Activated T-helper 1 cell treated with anti-CD3 and anti-CD28 coated beads, Interleukin-2, amount 50 U/mL, for 16 hours (primary cell): Measurements from ENCODE around the gene GTF2A1.
"Not testable (repeated sequence)": the region's sequence is repeated elsewhere in the genome, so short reads cannot be mapped to it uniquely, and the experiment has no call there.

Source experiments
- DNase-seq, 2 donors: peaks; one replicate each; pipeline ENCODE4 v3.0.0-alpha.2; 2020; ENCODE audit warnings: low read depth in 1 of 2, low spot score in 1 of 2

GTF2A1 gene

DNA sequence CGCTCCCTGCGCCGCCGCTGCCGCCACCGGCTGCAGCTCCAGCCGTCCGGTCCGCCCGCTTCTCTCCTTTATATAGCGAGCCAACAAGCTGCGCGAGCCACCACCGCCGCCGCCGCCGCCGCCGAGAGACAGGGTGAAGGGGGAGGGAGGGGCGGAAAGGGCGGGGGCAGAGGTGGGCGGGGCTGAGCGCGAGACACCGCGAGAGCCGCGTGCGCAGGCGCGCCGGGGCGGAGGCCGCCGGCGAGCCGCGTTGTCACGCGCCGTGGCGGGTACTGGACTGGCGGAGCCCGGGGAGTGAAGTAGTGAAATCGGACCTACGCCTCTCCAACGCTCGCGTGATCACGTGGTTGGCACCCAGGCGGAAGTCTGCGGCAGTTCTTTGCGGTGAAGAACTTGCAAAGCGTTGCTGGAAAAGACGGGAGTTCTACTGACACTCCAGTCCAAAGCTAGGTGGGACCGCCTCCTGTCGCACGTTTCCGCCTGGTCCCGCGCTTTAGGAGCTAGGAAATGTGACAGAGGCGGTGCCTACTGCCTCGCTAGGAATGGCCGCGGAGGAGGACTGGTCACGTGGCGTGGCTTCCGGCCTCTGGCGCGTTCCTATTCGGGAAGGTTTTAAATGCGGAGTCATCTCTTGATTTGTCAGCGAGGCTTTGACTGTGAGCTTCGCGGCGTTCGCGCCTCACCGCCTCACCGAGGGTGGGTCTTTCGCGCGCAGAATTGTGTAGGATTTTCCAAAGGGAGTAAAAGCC lies at the start of gene GTF2A1:
Gene GTF2A1, minus strand, starts transcription at position 130 of the 749 bp plus-strand sequence. CDS start 441 bp downstream, outside the sequence.
- peak; percentile 92 to 95 for DNase-seq

DNA sequence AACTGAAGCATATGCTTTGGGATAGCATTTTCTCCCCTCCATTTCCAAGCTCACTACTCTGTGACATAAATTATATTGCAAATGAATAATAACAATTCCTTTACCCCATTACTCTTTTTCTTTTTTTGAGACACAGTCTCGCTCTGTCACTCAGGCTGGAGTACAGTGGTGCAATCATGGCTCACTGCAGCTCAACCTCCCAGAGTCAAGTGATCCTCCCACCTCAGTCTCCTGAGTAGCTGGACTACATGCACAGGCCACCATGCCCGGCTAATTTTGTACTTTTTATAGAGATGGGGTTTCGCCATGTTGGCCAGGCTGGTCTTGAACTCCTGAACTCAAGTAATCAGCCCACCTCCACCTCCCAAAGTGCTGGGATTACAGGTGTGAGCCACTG lies 49.2 kb upstream of the GTF2A1 start:
- no peak for DNase-seq

DNA sequence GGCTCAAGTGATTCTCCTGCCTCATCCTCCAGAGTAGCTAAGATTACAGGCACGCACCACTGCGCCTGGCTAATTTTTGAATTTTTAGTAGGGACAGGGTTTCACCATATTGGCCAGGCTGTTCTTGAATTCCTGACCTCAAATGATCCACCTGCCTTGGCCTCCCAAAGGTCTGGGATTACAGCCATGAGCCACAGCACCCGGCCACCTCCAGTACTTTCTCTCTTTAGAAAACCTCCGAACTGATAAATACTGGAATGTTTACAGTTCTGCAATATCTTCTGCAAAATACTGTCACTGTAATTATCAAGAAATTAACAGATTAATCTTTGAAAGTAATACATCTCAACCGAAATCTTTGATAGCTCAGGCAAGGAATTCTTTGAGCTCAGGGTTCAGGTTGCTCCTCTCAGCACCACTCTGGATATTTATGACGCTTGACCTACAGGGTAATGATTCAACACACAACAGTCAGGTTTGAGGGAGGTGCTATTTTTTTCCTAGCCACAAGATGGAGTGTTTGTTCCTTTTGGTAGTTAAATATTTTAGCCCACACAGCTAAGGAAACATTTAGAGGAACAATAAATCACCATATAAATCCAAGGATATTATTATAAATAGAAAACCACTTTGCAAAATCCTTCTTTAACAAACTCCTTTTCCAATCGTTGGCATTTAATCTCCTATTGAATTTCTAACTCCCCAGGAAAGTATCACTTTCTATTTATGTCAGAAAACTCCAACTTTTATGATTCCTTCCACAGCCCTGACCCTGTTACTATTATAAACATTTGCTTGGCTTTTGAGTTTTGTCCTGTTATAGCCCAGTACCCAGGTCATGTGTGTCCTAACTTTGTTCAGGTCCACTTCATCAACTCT lies 48.6 kb upstream of the GTF2A1 start:
- no peak for DNase-seq

GRCh38 chr14:81268016-81268416 lies 47.3 kb upstream of the GTF2A1 start:
- no peak for DNase-seq

DNA sequence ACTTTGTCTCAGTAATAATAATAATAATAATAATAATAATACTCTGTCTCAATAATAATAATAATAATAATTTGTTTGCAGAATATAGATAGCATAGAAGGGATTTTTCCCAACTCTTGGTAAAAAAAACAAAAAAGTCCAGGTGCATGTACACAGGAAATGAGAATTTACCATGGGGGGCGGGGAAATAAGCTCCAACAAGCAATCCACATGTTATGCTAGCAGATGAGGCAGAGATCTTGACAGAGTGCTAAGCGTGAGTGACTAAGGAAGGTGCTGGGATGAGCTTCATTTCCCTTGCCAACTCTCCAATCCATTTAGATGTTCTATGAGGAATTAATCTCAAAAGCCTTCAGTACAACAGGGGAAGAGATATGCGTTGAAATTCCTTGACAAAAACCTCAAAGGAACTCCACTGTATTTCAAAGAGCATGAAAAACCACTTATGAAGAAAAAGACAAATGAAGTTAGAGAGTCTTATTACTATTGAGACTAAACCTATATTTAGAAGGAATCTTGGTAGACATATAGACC lies 44.9 kb upstream of the GTF2A1 start:
- DNase-seq, result no peak

DNA sequence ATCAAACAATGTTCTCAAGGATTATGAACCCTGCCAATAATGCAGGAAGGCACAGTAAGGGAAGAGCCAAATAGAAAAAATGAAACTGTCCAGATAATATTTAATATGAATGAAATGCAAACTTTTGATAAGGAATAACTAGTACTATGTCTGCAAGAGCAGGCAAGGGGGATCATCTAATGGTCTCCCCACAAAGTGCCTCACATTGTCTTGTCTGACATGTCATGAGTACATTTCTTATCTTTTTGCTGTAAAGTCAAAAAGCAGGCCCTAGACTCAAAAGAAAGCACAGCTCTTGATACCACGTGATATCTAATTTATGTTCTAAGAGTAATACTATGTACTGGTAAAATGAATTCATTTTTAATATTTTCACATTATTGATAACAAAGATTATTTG lies 43.9 kb upstream of the GTF2A1 start:
- no peak for DNase-seq

GRCh38 chr14:81263777-81264410 lies 43.1 kb upstream of the GTF2A1 start:
- no peak for DNase-seq

DNA sequence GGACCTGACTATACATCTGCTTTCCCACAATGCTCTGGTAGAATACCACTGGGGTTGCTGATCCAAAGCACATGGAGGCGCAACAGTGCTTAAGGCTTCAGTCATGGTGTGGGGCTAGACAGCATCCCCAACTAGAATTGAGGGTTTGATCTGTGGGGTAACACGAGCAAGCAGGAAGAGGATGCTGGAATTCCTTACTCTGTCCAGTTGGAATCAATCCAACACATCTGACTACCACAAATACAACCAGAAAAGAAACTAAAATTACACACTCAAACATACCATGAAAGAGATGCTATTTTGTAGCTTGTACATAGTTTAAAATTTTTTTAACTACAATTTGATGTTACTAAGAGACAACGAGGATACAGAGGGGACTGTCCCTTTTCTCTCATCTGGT lies 40.4 kb upstream of the GTF2A1 start:
- no peak for DNase-seq

GRCh38 chr14:81260732-81261131 lies 40.0 kb upstream of the GTF2A1 start:
- DNase-seq, result no peak

DNA sequence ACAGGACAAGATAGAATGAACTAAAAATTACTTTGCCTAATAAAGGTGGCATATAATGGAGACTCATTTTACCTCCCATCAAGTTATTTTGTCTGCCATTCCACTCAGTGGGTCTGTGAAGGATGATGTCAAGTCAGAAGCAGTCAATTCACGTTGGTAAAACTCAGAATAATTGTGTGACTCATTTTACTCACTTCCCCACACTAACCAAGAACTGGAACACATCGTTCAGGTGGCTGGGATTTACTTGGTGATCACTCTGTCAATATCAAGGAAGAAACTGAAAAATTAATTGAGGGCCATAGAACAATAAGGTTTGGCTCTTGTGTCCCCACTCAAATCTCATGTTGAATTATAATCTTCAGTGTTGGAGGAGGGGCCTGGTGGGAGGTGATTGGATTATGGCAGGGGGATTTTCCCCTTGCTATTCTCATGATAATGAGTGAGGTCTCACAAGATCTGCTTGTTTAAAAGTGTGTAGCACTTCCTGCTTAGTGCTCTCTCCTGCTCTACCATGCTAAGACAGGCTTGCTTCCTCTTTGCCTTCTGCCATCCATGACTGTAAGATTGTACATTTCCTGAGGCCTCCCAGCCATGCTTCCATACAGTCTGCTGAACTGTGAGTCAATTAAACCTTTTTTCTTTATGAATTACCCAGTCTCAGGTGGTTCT lies 35.7 kb upstream of the GTF2A1 start:
- DNase-seq, result no peak

GRCh38 chr14:81252278-81252677 lies 31.5 kb upstream of the GTF2A1 start:
- DNase-seq, result no peak

- no peak for DNase-seq
Measured at GRCh38 chr14:81247271-81247766, 26.6 kb upstream of the GTF2A1 start.

DNA sequence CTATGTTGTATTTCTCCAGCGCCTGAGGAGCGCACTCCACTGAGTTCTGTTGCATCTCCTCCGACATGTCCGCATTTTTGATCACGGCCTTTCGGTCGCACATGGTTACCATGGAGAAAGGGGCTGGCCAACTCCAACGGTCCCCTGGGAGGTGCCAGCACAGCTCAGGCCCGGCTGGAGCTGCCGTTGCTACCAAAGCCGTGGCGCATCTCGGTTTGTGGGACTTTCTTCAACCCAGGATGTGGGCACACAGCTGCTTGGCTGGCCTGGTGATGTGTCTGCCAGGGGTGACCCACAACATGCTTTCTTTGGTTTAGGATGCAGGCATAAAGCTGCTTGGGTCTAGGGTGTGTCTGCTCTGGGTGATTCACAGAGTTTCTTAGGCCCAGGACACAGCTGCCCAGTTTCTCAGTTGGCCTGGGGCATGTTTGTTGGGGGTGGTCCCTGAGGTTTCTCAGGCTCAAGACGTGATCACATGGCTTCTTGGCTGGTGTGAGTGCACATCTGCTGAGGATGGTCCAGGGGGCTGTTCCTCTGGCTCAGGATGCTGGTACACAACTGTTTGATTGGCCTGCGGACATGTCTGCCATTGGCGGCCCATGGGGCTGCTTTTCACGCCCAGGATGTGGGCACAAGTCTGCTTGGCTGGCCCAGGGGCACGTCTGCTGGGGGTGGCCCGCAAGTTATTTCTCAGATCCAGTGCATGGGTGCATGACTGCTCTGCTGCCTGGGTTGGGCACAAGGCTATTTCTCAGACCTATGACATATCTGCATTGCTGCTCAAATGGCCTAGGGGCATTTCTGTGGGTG lies 25.9 kb upstream of the GTF2A1 start:
- DNase-seq, result no peak

- no peak for DNase-seq
Measured at GRCh38 chr14:81245771-81246170, 25.0 kb upstream of the GTF2A1 start.

DNA sequence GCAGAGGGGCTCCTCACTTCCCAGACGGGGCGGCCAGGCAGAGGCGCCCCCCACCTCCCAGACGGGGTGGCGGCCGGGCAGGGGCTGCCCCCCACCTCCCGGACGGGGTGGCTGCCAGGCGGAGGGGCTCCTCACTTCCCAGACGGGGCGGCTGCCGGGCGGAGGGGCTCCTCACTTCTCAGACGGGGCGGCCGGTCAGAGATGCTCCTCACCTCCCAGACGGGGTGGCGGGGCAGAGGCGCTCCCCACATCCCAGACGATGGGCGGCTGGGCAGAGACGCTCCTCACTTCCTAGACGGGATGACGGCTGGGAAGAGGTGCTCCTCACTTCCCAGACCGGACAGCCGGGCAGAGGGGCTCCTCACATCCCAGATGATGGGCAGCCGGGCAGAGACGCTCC lies 23.7 kb upstream of the GTF2A1 start:
- not testable (repeated sequence) for DNase-seq

GRCh38 chr14:81243499-81243898 lies 22.7 kb upstream of the GTF2A1 start:
- no peak for DNase-seq

- not testable (repeated sequence) for DNase-seq
Measured at GRCh38 chr14:81236849-81237248, 16.1 kb upstream of the GTF2A1 start.

GRCh38 chr14:81236138-81236537 lies 15.4 kb upstream of the GTF2A1 start:
- no peak for DNase-seq

- no peak for DNase-seq
Measured at GRCh38 chr14:81235096-81235495, 14.3 kb upstream of the GTF2A1 start.

DNA sequence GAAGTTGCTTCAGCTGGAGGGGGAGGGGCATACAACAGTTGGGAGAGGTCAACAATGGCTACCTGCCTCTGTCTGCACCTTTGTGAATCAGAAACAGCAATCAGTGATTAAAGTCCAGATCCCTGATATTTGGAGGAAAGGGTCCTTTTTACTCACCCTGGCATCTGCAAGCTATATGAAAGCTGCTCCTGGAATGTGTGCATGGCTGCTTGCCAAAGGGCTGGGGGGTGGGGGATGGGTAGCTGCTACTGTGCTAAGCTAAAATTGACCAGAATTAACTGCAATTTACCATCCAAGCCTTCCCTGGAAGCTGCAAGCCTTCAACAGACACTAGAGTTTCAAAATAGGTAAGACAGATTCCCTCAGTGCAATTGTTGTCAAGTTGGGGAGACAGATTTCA lies 13.5 kb upstream of the GTF2A1 start:
- DNase-seq, result no peak
